ENCODE data around the gene N4BP3.

DNA sequence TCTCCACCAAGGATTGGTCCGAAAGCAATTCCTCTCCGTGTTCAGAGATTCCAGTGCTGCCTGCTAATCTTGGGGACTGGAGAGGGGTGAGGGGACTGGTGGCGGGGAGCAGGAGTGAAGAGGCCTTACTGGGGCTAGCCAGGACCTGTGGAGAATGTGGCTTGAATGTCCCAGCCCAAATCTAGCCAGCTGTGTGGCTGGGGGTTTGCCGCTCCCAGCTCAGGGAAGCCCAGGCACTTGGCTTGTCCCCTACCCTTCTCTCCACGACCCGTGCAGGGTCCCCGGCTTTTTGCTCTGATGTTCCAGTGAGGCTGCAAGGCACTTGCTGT, 2.4 kb downstream of the N4BP3 start:
- no peak for TF ChIP-seq EP300 (IDR thresholded peaks at IDR 0.05; ENCODE audit: low read depth)
- TF ChIP-seq, protein P1, sequence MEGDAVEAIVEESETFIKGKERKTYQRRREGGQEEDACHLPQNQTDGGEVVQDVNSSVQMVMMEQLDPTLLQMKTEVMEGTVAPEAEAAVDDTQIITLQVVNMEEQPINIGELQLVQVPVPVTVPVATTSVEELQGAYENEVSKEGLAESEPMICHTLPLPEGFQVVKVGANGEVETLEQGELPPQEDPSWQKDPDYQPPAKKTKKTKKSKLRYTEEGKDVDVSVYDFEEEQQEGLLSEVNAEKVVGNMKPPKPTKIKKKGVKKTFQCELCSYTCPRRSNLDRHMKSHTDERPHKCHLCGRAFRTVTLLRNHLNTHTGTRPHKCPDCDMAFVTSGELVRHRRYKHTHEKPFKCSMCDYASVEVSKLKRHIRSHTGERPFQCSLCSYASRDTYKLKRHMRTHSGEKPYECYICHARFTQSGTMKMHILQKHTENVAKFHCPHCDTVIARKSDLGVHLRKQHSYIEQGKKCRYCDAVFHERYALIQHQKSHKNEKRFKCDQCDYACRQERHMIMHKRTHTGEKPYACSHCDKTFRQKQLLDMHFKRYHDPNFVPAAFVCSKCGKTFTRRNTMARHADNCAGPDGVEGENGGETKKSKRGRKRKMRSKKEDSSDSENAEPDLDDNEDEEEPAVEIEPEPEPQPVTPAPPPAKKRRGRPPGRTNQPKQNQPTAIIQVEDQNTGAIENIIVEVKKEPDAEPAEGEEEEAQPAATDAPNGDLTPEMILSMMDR (IDR thresholded peaks at IDR 0.05) = no peak

Data from transverse colon (tissue), 3 donors.